IPS-NIHi11 (cell line): ENCODE data around the gene XYLB.
A peak's percentile ranks its signal among the peaks of the same experiment; 100 is the strongest.
"Not testable (repeated sequence)": the region's sequence is repeated elsewhere in the genome, so short reads cannot be mapped to it uniquely, and the experiment has no call there.

Experiments
- DNase-seq: peaks from one replicate; pipeline ENCODE4 v3.0.0; 2012; ENCODE audit warnings: mixed read lengths, low spot score

XYLB gene

DNA sequence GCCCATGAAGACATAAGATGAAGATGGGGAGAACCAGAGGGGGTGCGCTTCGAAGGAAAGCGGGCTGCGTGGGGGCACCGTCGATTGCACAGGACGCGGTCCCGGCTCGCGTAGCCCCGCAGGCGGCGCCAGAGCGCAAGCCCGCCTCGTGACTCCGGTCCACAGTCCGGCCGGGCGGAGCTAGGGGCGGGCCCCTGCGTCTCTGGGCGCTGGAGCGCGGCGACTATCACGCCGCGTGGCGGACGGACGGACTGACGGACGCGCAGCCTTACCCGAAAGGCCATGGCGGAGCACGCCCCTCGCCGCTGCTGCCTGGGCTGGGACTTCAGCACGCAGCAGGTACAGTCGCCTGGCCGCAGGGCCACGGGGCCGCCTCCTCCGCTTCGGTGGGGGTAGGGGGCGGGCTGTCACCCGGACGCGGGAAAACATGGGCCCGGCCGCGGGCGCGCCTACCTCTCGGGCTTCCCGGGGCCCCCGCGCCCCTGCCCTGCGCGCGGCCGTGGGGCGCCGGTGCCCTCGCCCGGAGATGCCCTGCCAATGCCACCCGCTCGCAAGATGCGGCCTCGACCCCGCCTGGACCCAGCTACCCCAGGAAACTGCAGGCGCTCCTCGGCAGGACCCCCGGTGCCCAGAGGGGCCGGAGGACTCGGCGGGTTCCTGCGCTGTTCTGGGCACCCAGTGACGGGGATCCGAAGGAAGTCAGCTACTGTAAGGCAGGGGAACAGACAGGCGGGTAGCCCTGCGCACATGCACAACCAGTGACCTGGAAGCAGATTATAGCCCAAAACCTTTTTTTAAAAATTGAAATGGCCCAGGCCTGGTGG, at the start of gene XYLB:
XYLB (plus strand) TSS at position 199 of the 824 bp plus-strand sequence; CDS start at position 283, 84 bp downstream.
- DNase-seq = peak; percentile 94

DNA sequence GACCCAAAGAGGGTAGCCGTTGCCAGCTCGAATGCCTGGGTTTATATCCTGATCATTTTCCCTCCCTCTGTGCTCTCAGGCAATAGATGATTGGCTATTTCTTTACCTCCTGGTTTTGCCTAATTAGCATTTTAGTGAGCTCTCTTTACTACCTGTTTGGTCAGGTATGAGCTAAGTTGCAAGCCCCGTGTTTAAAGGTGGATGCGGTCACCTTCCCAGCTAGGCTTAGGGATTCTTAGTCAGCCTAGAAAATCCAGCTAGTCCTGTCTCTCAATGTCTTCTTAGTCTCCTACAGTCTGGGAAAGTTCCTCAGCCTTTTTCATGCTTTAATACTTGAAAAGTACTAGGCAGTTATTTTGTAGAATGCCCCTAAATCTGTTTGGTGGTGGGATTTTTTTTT, 49.5 kb upstream of the XYLB start:
- not testable (repeated sequence) for DNase-seq

DNA sequence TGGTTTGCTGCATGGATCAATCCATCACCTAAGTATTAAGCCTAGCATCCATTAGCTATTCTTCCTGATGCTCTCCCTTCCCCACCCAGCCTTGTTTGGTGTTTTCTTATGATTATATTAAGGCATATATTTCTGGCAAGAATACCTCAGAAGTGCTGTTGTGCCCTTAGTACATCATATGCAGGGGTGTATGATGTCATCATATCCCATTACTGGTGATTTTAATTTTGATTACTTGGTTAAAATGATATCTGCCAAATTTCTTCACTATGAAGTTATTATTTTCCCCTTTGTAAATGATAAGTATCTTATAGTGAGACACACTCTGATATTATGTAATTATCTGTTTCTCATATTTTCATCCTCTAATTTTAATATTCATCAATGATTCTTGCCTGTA, 49.0 kb upstream of the XYLB start:
- no peak for DNase-seq

DNA sequence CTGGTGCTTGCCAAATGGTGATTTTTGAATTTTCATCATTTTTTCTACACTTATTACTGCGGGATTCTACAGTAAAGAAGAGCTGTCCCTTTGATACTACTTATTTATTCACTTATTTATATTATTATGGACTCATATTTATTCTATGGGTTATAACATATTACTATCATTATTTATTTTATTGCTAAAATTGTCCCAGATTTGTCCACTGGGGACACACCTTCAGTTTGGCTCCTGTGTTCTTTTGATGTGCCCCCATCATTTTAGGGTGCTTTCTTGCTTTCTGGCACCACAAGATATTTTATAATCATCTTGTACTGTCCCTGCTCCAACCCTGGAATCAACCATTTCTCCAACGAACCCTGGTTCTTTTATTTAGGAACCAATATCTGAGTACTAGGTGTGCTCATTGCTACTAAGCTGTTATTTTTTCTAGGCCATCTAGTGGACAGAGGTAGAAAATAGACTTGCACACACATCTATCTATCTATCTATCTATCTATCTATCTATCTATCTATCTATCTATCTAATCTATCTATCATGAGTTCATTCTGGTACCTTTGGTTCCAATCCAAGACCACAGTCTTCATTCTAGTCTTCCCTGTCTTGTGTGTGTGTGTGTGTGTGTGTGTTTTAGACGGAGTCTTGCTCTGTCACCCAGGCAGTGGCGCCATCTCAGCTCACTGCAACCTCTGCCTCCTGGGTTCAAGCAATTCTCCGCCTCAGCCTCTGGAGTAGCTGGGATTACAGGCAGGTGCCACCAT, 48.5 kb upstream of the XYLB start:
- DNase-seq = no peak

DNA sequence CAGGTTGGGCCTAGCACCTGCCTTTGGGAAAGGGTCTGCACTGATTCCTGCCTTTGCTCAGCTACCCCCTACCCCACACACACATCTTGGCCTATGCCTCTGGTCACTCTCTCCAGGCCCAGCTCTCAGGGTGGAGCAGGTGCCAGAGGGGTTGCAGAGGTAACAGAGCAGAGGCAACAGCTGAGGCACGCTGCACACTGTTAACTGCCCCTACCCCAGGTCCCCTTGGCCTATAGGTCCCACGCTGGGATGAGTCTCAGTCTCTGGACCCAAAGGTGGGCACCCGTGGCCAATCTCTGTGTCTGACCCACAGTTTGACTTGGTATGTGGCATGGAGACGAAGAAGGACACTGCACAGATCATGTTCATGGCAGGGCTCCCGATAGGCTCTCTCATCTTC, 39.6 kb upstream of the XYLB start:
- no peak for DNase-seq

DNA sequence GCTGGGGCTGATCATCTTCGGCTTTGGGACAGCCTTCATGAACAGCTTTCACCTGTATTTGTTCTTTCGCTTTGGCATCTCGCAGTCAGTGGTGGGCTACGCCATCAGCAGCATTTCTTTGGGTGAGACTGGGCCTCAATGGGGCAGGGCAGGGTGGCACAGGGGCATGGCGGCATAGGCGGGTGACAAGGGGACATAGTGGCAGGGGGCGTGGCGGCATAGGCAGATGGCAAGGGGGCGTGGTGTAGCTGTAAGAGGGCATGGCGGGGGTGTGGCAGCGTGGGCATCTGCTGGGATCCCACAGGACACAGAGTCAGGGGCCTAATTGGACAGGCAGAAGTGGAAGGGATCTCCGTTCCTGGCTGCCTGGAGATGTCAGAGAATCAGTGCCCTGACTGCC, 39.0 kb upstream of the XYLB start:
- no peak for DNase-seq

DNA sequence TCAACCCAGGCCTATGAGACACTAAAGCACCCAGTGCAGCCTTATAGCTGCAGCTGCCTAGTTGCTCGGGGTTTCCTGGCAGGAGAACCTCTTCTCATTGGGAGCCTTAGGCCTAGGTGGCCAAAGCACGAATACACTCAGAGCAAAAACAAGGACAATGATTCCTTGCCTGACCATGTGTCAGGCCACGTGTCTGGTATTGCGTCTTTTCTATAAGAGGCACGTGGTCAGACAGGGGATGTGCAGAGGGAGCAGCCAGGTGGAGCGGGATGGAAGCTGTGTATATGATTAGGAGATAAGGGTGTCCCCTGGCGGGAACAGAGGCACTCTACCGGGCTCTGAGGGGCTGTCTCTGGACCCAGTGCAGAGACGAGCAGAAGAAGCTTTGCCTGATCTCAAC, 38.1 kb upstream of the XYLB start:
- no peak for DNase-seq

DNA sequence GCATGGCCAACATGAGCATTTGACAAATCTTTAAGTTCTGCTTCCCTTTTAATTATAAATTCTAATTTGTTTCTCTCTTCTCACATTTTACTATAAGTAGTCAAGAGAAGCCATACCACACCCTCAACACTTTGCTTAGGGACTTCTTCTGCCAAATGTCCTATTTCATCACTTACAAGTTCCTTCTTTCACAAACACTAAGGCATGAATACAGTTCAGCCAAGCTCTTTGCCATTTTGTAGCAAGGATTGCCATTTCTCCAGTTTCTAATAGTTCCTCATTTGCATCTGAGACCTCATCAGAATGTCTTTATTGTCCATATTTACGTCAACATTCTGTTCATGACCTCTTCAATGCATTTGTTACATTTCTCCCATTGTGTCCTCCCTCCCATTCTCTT, 35.1 kb upstream of the XYLB start:
- DNase-seq = no peak

DNA sequence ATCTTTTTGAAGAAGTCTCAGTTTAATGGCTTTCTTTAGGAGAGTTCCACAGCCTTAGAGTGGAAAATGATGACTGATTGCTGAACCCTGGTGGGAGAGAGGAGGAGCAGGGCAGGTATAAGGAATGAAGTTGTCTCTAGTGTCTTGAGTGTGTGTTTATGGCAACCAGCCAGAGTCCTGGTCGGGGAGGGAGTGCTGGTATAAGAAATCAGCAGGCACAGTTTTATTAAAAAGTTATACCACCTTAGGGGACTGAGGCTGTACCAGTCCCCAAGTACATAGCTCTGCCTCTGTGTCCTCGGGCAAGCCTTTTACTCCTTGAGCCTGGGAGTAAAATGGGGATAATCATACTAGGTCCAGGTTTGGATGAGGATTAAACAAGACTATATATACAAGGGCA, 34.6 kb upstream of the XYLB start:
- no peak for DNase-seq

DNA sequence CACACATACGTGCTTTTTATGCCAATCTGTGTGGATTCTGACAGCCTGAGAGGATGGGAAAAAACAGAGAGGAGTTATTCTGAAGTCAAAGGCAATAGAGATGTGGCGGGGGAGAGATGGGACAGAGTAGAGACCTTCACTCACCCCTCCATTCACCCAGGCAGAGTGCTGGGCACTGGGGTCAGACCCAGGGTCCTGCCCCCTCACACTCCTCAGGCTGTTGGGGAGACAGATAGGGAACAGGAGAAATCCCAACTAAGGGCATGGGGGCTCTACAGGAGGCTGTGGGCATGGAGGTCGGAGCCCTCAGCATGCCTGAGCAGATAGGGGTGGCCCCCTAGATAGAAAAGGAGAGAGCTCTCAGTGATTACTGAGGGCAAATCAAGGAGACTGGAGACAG, 34.2 kb upstream of the XYLB start:
- no peak for DNase-seq

DNA sequence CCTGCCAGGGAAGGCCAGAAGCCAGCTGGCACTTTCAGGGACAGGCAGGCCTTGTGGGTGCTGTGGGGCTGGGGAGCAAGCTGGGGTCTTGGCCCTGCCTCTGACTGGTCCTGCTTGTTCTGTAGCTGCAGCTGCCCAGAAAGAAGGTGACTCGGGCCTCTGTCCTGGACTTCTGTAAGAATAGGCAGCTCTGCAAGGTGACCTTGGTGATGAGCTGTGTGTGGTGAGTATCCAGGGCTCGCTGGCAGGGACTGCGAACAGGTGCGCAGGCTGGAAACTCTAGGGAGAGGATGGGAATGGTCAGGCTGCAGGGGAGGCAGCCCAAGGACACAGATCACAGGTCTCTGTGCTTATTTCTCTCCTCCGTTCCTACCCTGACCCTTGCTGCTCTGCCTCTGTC, 33.3 kb upstream of the XYLB start:
- no peak for DNase-seq

DNA sequence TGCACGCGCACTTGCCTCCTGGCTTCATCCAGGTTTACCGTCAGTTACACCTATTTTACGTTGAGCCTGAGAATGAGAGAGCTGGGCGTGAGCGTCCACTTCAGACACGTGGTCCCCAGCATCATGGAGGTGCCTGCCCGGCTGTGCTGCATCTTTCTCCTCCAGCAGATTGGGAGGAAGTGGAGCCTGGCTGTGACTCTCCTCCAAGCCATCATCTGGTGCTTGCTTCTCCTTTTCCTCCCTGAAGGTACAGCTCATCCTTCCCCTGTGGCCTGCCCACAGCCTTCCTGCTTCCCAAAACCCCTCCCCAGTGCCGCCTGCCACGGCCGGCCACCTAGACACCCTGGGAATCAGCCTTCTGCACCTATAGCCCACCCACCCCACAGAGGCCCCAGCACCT, 32.9 kb upstream of the XYLB start:
- no peak for DNase-seq

DNA sequence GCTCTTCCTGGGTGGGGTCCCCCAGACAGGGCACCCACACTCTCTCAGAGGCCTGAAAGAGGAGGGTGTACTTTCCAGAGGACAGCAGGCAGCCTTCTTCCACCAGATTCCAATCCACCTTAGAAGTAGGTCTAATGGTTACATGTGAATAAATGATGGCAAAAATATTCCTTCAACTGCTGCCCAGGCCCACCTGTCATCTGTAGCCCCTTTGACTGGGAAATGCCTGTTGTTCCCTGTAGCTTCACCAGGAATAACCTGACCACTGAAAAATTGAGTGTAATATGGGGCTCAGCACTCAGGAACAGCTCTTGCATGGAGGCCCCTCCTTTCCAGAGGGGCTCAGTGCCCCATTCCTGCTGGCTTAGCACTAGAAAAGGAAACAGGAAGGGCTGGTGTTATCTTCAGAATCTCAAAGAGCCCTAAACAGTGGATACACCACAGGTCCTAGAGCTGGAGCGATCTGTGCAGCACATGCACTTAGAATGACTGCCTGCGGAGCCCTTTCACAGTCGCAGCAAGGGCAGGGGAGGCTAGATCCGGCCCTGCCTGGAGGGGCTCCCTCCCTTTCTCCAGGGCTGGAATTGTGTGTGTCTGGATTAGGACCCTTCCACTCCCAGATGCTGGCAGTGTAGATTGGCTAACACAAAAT, 32.3 kb upstream of the XYLB start:
- DNase-seq = no peak

DNA sequence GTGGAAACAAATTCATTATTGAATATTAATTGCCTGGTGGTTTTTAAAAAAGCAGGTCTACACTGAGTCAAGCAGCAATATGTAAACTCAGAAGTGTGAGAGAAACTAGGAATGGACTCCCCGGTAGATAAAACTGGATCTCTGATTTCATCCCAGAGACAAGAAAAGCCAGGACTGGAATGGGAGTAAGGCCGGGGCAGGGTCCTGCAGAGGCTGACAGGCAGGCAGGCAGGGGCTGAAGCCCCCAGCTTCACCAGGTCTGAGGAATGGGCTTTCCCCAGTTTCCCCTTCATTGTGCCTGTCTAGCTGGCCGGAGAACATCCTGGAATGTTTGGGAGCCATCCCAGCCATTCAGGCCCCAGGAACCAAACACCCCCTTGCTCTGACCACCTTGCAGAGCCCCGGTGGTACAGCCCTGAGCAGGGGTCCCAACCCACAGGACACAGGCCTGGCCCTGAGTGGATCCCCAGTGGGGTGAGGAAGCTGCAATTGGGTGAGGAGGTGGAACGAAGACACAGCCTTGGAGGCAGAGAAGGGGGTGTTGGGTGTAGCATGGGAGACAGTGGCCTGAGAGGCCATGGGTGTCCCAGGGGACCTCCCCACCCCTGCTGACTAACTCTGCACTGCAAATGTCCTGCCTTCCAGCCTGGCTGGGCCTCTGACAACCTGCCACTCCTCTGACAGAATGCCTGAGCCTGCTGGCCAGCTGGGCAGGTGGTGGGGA, 31.7 kb upstream of the XYLB start:
- DNase-seq = no peak

DNA sequence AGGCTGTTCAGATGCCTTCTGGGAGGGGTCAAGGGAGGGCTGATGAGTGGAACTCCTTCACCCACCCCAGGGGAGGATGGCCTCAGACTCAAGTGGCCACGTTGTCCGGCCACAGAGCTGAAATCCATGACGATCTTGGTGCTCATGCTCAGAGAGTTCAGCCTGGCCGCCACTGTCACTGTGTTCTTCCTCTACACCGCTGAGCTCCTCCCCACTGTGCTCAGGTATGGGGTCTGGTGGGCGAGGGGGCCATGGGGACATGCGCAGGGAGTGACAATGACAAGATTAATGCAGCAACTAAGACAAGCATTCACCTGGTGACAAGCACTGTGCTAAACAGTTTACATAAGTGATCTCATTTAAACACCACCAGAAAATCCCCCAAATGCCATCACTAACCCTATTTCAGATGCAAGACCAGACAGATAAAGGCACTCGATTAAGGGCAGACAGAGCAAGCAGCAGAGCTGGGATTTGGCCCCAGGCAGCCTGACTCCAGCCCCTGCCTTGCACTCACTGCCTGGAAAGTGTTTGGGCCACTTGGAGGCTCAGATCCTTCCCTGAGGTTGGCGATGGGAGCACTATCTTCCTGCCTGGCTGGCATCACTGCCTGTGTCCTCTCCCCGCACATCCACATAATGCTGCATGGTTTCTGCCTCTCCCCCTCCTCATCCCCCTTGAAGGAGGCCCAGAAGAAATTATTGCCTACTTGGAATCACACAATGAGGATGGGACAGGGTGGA, 30.9 kb upstream of the XYLB start:
- DNase-seq = no peak

DNA sequence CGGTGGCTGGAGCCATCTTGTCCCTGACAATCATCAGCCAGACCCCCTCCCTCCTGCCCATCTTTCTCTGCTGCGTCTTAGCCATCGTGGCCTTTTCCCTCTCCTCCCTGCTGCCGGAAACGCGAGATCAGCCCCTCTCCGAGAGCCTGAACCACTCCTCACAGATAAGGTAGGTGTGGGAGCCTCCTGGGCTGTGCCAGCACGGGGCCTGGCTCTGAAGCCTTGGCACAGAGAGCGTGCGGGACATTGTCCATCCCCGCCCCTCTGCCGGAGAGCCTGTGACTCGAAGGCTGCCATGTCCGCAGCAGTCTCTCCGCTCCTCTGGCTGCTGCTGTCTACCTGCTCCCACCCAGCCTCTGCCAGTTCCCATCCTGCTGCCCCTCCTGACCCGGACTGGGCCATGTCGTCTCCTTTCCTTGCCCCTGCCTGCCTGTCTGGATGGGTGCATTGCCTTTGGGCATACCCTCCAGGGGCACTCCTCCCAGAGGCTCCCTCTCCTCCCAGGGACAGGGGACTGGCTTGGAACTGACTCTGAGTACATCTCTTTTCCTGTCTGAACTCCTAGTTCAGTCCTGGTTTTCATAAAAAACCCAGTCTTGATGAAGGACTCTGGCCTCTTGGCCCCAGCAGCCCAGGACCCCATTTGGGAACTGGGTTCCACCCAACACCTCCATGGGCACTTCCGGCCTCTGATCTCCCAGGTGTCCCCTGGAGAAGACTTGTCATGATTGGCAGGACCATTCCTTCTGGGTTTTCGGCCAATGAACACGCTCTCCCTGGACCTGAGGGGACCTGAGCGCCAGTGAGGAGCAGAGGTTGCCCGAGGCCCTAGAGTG, 30.0 kb upstream of the XYLB start:
- DNase-seq = no peak

DNA sequence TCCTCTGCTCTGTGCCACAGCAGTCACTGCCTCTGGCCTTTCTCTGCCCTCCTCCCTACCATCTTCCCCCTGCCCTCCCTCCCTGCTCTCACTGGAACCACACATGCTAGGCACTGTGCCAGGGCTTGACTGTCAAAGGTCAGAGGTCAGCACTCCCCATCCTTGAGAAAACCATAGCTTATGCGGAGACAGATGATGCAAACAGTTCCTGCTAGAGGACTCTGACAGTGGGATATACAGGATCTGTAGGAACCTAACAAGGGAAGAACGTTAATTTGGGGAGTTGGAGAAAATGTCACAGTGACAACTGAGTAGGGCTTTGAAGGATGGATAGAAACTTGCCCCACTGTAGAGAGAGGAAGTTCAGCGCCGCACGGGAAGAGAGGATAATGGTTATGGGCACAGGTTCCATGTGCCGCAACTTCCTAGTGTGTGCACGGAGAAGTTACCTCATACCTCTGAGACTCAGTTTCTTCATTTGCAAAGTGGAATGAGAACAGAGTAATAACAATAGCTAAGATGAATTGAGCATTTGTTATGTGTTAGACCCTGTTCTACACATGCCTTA, 29.3 kb upstream of the XYLB start:
- DNase-seq = no peak

DNA sequence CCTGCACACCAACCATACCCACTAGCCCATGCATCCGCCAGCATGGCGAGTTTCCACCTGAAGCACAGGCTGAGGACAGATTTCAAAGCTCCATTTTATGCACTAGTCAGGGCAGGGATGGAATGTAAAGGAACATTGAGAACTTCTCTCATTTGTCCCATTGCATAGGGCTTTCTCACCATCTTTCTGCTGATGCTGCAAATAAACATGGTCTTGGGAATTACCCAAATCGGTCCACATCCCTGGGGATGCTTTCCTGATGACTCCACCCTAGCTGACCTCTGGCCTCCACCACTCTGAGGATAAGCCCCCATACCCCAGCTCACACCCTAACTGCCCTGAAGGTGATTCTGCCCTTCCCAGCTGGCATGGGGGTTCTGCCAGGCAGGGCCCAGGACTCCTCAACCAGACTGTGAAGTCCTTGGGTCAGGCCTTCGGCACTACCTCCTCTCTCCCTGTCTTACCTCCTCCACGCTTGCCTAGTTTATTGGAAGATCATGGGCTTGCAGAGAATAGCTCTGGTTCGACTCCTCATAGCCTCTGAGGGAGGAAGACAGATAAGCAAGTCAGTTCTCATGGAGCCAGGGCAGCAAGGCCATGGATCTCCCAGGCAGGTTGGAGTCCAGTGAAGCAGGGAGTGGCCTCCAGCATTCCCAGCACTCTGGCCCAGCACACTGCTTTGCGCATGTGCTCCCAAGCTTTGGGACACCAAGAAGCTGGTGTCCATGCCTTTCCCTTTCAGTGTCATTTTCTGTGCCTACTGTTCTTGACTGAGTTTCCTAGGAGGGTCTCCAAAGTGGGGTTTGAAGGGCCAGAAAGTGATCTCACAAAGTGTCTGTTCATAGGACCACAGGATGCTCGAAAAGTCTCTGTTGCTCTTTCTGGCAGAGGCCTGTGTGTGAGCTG, 27.6 kb upstream of the XYLB start:
- no peak for DNase-seq

DNA sequence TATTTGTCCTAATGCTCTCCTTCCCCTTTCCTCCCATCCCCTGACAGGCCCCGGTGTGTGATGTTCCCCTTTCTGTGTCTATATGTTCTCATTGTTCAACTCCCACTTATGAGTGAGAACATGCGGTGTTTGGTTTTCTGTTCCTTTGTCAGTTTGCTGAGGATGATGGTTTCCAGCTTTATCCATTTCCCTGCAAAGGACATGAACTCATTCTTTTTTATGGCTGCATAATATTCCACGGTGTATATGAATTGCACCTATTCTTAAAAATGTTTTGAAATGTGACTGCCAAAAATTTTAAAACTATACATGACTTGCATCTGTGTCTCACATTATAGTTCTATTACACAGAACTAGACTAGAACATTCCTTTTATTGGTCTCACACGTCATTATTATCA, 25.9 kb upstream of the XYLB start:
- DNase-seq = not testable (repeated sequence)
